Measurements from ENCODE around the gene FAM193B. TPM values are rescaled to one million over a fixed set of nuclear protein-coding genes. Genes with fewer than 3 reads are reported as not detected.
"Not testable (repeated sequence)": the region's sequence is repeated elsewhere in the genome, so short reads cannot be mapped to it uniquely, and the experiment has no call there.

The FAM193B gene
- polyA plus RNA-seq, 3 donors: 1.6 to 216 (median 1.9) TPM

GRCh38 chr5:177487144-177487543 is 67.2 kb downstream of the FAM193B start:
- no peak for DNase-seq
- Histone ChIP-seq H3K9me3 (replicated peaks in 1 of 2; ENCODE audit: control insufficient read depth in 1 of 2, insufficient read depth in 1 of 2, low read length in 2 of 2) (no peaks in the 10 kb centered on the region), H3K4me1 (ENCODE audit: control insufficient read depth in 1 of 2, insufficient read depth in 2 of 2, low read length in 2 of 2) (peaks cover 11 to 15% of the 10 kb centered on the region in 2 donors), H3K4me3 (replicated peaks in 1 of 3; ENCODE audit: low read depth in 2 of 3, low read length in 3 of 3) (no peak overlapping the region), H4K20me1 (ENCODE audit: insufficient read depth, low read length) (peaks cover 48% of the 10 kb centered on the region), H3K4me2 (replicated peaks; ENCODE audit: extremely low read depth, low read length, poor library complexity, severe bottlenecking) (no peak overlapping the region), H3K79me2 (ENCODE audit: insufficient read depth, low read length) (no peaks in the 10 kb centered on the region), H3K9ac (ENCODE audit: insufficient read depth, low read length, poor library complexity, severe bottlenecking) (no peak overlapping the region), H3K27me3 (ENCODE audit: control insufficient read depth in 2 of 2, insufficient read depth in 2 of 2, low read length in 2 of 2) (peaks cover 0 to 3% of the 10 kb centered on the region in 2 donors), H3K27ac (ENCODE audit: low read depth in 1 of 2, low read length in 2 of 2) (no peak overlapping the region), H3K36me3 (replicated peaks in 1 of 2; ENCODE audit: control insufficient read depth in 1 of 2, insufficient read depth in 2 of 2, low read length in 2 of 2) (peaks cover 50 to 85% of the 10 kb centered on the region in 2 donors), H2AFZ (ENCODE audit: insufficient read depth, low read depth, low read length, poor library complexity, severe bottlenecking) (no peak overlapping the region)
- Mint-ChIP-seq H3K4me3 (peak overlapping the region in 1 of 2 donors; percentile 60), H3K27me3 (ENCODE audit: low read depth in 3 of 3) (peaks cover 13 to 27% (median 15%) of the 10 kb centered on the region in 3 donors), H3K27ac (peak overlapping the region in 1 of 7 donors; percentile 62), H3K36me3 (peaks cover 83 to 96% of the 10 kb centered on the region in 2 donors), H3K9me3 (peaks cover 0 to 10% (median 2%) of the 10 kb centered on the region in 7 donors), H3K4me1 (peaks cover 14% of the 10 kb centered on the region)
- intact Hi-C loops (cut with micrococcal nuclease): no loop called here
- TF ChIP-seq CTCF (IDR thresholded peaks at IDR 0.05): no peak
- 97% methylated on average over 5 of the region's 8 CpGs for WGBS (ENCODE audit: insufficient coverage)

GRCh38 chr5:177486256-177486655 is 68.1 kb downstream of the FAM193B start:
- peaks cover 85 to 96% of the 10 kb centered on the region in 2 donors for H3K36me3 Mint-ChIP-seq

GRCh38 chr5:177485753-177486152 is 68.6 kb downstream of the FAM193B start:
- H3K4me2 ChIP-seq (replicated peaks; ENCODE audit: extremely low read depth, low read length, poor library complexity, severe bottlenecking); H3K4me1 Mint-ChIP-seq; H3K27me3 ChIP-seq (ENCODE audit: control insufficient read depth in 2 of 2, insufficient read depth in 2 of 2, low read length in 2 of 2); H3K4me1 ChIP-seq (ENCODE audit: control insufficient read depth in 1 of 2, insufficient read depth in 2 of 2, low read length in 2 of 2); H2AFZ ChIP-seq (ENCODE audit: insufficient read depth, low read depth, low read length, poor library complexity, severe bottlenecking); DNase-seq; H3K9me3 ChIP-seq (replicated peaks in 1 of 2; ENCODE audit: control insufficient read depth in 1 of 2, insufficient read depth in 1 of 2, low read length in 2 of 2); H3K9ac ChIP-seq (ENCODE audit: insufficient read depth, low read length, poor library complexity, severe bottlenecking); intact Hi-C loops (cut with micrococcal nuclease); H3K27ac ChIP-seq (ENCODE audit: low read depth in 1 of 2, low read length in 2 of 2); H3K4me3 Mint-ChIP-seq; H3K9me3 Mint-ChIP-seq; H3K4me3 ChIP-seq (replicated peaks in 1 of 3; ENCODE audit: low read depth in 2 of 3, low read length in 3 of 3); H3K27ac Mint-ChIP-seq; H3K79me2 ChIP-seq (ENCODE audit: insufficient read depth, low read length): not testable (repeated sequence)
- peaks cover 82 to 91% of the 10 kb centered on the region in 2 donors for H3K36me3 Mint-ChIP-seq
- H3K27me3 Mint-ChIP-seq (ENCODE audit: low read depth in 3 of 3): peaks cover 15 to 30% (median 16%) of the 10 kb centered on the region in 3 donors
- Histone ChIP-seq H3K36me3 (replicated peaks in 1 of 2; ENCODE audit: control insufficient read depth in 1 of 2, insufficient read depth in 2 of 2, low read length in 2 of 2) (peaks cover 48 to 82% of the 10 kb centered on the region in 2 donors), H4K20me1 (ENCODE audit: insufficient read depth, low read length) (peaks cover 46% of the 10 kb centered on the region)
- no CpG with 5 or more reads among the region's 3 CpGs for WGBS (ENCODE audit: insufficient coverage)

More at GRCh38 chr5:177486256-177486655, 68.1 kb downstream of the FAM193B start:
- H3K79me2 ChIP-seq (ENCODE audit: insufficient read depth, low read length): no peaks in the 10 kb centered on the region
- Mint-ChIP-seq H3K27me3 (ENCODE audit: low read depth in 3 of 3) (peaks cover 13 to 30% (median 15%) of the 10 kb centered on the region in 3 donors), H3K9me3 (peaks cover 0 to 10% (median 1%) of the 10 kb centered on the region in 7 donors), H3K4me1 (peaks cover 13% of the 10 kb centered on the region), H3K4me3 (peak overlapping the region in 1 of 2 donors; percentile 53), H3K27ac (no peak overlapping the region)
- no CpG with 5 or more reads among the region's 3 CpGs for WGBS (ENCODE audit: insufficient coverage)
- no peak for TF ChIP-seq CTCF (IDR thresholded peaks at IDR 0.05)
- no peak overlapping the region for H3K4me3 ChIP-seq (replicated peaks in 1 of 3; ENCODE audit: low read depth in 2 of 3, low read length in 3 of 3)
- peaks cover 0 to 3% of the 10 kb centered on the region in 2 donors for H3K27me3 ChIP-seq (ENCODE audit: control insufficient read depth in 2 of 2, insufficient read depth in 2 of 2, low read length in 2 of 2)
- no peak overlapping the region for H3K27ac ChIP-seq (ENCODE audit: low read depth in 1 of 2, low read length in 2 of 2)
- no peak overlapping the region for H2AFZ ChIP-seq (ENCODE audit: insufficient read depth, low read depth, low read length, poor library complexity, severe bottlenecking)
- H3K36me3 ChIP-seq (replicated peaks in 1 of 2; ENCODE audit: control insufficient read depth in 1 of 2, insufficient read depth in 2 of 2, low read length in 2 of 2): peaks cover 53 to 87% of the 10 kb centered on the region in 2 donors
- H3K4me1 ChIP-seq (ENCODE audit: control insufficient read depth in 1 of 2, insufficient read depth in 2 of 2, low read length in 2 of 2): peaks cover 9 to 10% of the 10 kb centered on the region in 2 donors
- DNase-seq: no peak
- intact Hi-C loops (cut with micrococcal nuclease): no loop called here
- no peak overlapping the region for H3K9ac ChIP-seq (ENCODE audit: insufficient read depth, low read length, poor library complexity, severe bottlenecking)
- H3K9me3 ChIP-seq (replicated peaks in 1 of 2; ENCODE audit: control insufficient read depth in 1 of 2, insufficient read depth in 1 of 2, low read length in 2 of 2): no peaks in the 10 kb centered on the region
- no peak overlapping the region for H3K4me2 ChIP-seq (replicated peaks; ENCODE audit: extremely low read depth, low read length, poor library complexity, severe bottlenecking)
- H4K20me1 ChIP-seq (ENCODE audit: insufficient read depth, low read length): peaks cover 48% of the 10 kb centered on the region

Data from CD14-positive monocyte (primary cell).